HUDEP-2 (cell line): Measurements from ENCODE around the gene KLHL24.
"Not testable (repeated sequence)": the region's sequence is repeated elsewhere in the genome, so short reads cannot be mapped to it uniquely, and the experiment has no call there.

Experiments used
- DNase-seq, 76 experiments: peaks; one replicate each; lab custom pipeline; 2025; ENCODE audit not compliant: unreplicated experiment in 76 of 76; lab: John Stamatoyannopoulos, UW

Gene KLHL24

GRCh38 chr3:183632725-183633124, 2.7 kb upstream of the KLHL24 start:
- not testable (repeated sequence) for DNase-seq

GRCh38 chr3:183634707-183635106, 716 bp upstream of the KLHL24 start:
- DNase-seq: no peak

GRCh38 chr3:183635107-183635430, 354 bp upstream of the KLHL24 start:
- peak in 1 of 76 experiments; percentile 34 for DNase-seq

- peak; percentile 16 to 96 (median 89) for DNase-seq
Observed at GRCh38 chr3:183636221-183637105, 1.0 kb downstream of the KLHL24 start.

GRCh38 chr3:183637106-183637486, 1.7 kb downstream of the KLHL24 start:
- no peak for DNase-seq

- DNase-seq: not testable (repeated sequence)
Observed at GRCh38 chr3:183637633-183638032, 2.2 kb downstream of the KLHL24 start.

GRCh38 chr3:183638101-183638852, 2.9 kb downstream of the KLHL24 start:
- DNase-seq: no peak

GRCh38 chr3:183640635-183641034, 5.2 kb downstream of the KLHL24 start:
- not testable (repeated sequence) for DNase-seq

GRCh38 chr3:183641882-183642281, 6.5 kb downstream of the KLHL24 start:
- no peak for DNase-seq

GRCh38 chr3:183644244-183644643, 8.8 kb downstream of the KLHL24 start:
- DNase-seq: no peak

GRCh38 chr3:183645254-183645653, 9.8 kb downstream of the KLHL24 start:
- DNase-seq: no peak

GRCh38 chr3:183650554-183650953, 15.1 kb downstream of the KLHL24 start:
- no peak for DNase-seq

GRCh38 chr3:183653209-183654064, 18.0 kb downstream of the KLHL24 start:
- DNase-seq: peak in 3 of 76 experiments; percentile 2 to 5 (median 2)

- DNase-seq: no peak
Observed at GRCh38 chr3:183654727-183655126, 19.3 kb downstream of the KLHL24 start.

GRCh38 chr3:183662099-183662498, 26.7 kb downstream of the KLHL24 start:
- DNase-seq: no peak

- DNase-seq: no peak
Observed at GRCh38 chr3:183664913-183665381, 29.5 kb downstream of the KLHL24 start.

GRCh38 chr3:183680061-183680460, 44.6 kb downstream of the KLHL24 start:
- no peak for DNase-seq

GRCh38 chr3:183687705-183688104, 52.3 kb downstream of the KLHL24 start:
- DNase-seq: no peak

GRCh38 chr3:183688874-183689273, 53.5 kb downstream of the KLHL24 start:
- DNase-seq: peak in 1 of 76 experiments; percentile 1

- not testable (repeated sequence) for DNase-seq
Observed at GRCh38 chr3:183689621-183690020, 54.2 kb downstream of the KLHL24 start.
